ENCODE results near the gene GJA4.

The GJA4 gene

DNA sequence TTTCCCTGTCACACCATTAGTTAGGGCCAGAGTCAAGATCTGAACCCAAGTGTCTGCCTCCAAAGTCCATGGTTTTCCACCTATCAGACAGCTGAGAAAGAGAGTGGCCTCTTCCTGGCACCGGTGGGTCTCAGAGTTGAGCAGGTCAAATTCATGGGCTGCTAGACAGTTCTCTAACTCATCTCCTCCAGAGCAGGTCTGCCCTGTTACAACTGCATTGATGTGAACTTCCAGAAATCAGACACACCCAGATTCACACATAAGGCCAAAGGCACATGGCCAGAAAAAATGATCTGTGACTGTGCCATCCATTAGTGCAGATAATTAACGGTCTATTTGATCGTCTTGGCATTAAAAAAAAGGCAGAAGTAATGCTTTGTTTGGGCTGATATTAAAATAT, 49.3 kb downstream of the GJA4 start:
- no peak for DNase-seq

DNA sequence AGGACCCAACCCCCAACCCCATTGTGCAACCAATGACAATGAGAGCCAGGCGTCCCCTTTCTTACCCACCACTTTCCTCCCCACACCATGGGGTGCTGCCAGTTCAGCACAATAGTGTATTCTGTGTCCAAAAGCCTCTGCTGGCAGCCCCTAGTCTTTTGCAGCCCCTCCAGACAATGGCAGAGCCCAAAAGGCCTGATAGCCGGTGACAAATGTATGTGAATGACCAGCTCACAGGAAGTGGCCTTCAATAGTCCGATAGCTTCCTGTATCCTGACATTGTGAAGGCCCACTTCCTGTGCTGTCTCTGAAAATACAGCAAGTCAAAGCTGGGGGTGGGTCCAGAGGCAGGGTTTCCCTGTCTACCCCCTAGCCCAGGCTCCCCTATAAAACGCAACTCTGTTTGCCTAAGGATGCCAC, 50.2 kb downstream of the GJA4 start:
- DNase-seq: no peak

DNA sequence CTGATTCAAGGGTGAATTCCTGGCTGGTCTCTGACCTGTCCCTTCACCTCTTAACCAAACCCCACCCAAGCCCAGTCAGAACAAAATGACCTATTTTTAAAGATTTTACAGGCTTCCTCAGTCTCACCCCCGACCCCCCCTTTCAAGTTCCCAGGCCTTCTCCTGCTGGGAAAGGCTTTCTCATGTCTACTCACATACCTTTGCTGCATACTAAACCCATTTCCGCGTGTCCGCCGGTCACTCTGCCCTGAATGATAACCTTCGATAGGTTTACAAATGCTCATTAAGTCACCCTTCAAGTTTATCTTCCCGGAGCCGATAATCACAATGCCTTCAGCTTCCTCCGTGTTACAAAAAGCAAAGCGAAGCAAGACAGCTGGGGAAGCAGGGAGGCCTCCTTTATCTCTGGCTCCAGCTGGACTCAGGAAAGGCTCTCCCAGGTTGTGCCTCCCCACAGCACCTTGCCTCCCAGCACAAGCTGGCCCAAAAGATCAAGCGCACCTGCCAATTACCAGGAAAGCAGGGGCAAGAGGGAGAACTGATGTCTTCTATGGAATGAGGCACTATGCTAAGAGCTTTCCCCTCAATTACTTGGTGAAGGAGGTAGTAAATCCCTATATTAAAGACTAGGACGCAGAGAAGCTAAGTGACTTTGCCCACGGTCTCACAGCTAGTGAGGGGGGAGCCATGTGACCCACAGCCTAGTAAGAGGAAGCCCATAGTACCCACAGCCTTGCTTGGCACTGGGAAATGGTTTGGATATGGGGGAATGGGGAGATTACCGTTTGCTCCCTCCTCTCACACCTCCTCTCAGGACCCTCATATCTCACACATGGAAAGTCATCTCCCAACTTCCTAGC, 50.8 kb downstream of the GJA4 start:
- DNase-seq: no peak

DNA sequence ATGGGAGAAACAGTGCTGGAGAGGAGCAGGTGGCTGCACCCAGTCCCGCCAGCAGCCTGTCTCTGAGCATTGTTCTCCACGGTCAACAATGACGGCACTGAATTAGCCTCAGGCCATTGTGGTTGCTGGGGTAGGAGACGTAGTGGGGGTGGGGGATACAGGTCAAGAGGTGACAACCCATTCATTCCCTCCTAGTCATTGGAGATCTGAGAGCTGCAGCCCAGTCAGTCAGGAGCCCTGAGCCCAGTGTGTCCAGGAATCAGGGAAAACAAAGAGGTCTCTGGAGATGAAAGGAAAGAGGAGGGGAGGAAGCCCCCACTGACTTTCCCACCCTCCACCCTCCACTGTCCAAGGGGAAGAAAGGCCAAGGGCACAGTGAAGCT, 51.4 kb downstream of the GJA4 start:
- DNase-seq: no peak
